CD4-positive, alpha-beta T cell treated with Interleukin-21 for 1 hour (primary cell): Measurements from ENCODE around the gene LYSMD1.

Source experiments
- DNase-seq: peaks from one replicate; pipeline ENCODE4 v3.0.0-alpha.2; 2020

LYSMD1 gene

DNA sequence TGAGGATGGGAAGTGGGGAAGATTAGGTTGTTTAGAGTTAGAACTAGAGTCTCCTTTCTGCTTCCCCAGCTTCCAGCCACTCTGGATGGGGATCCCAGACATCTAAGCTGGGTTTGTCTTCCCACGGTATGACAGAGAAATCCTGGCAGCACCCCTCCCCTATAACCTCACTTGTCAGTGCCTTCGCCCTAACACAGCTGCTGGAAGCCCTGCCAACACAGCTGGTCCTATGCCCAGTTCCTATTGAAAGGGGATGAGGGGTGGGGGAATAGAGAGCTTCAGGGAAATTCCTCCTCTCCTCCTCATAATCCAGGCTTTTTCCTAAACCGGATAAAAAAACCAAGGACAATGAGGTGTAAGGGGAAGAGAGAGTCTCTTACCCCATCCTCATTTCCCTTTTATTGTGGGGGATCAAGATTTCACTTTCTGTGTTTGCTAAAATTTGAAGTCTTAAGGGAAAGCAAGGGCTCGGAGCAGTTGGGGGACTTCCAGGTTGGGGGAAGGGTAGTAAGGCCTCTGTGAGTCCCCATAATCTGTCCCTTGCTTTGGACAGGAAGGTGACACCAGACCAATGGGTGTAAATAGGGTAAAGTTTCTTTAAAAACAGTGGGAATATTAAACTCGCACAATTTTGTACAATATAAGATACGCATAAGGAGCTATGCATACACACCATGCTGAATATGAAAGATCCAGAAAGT is 9.5 kb upstream of the LYSMD1 start:
- DNase-seq: no peak

DNA sequence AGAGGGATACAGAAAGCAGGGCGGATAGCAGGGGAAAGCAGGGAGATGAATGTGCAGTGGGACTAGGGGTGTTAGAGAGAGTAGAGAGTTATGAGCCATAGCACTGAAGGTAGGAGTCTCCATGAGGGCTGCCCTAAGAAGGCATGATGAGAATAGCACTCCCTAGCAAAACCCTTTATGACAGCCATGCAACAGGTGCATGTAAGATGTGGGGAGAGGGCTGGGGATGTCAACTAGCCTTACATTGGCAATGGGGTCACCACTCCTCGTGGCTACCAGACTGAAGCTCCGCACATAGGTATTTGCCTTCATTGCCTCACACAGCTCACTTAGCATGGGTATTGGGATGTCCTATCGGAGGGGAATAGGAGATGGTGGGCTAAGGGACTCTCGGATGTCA is 5.5 kb upstream of the LYSMD1 start:
- DNase-seq: no peak

DNA sequence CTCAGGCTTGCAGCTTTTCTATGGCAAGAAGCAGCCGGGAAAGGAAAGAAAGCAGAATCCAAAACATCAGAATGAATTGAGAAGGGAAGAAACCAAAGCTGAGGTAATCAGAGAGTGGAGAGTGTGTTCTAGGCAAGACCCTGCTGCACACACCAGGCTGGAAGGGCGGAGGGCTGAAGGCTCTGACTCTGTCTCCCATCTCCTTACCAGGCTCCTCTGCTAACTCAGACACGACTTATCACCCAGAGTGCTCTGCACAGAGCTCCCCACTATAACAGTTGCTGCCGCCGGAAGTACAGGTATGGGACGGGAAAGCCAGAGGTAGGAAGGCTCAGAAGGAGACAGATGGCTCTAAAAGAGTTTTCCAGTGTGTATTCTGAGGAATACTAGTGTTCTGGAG is 1.4 kb upstream of the LYSMD1 start:
- no peak for DNase-seq

DNA sequence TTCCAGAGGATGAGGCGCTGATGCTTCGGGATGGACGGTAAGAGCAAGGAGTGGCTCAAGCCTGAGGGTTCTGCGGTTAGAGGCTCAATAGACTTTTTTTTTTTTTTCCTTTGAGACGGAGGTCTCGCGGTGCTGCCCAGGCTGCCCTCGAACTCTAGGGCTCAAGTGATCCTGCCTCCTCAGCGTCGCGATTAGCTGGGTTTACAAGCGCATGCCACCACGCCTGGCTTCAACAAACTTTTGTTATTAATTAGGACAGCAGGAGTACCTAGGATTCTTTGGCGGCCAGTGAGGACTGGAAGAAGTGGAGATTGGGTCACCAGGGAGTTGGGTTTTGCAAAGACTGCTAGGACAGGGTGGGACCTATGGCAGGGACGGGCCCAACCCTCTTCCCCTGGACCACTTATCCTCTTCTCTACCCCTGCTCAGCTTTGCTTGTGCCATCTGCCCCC is 829 bp upstream of the LYSMD1 start:
- no peak for DNase-seq

DNA sequence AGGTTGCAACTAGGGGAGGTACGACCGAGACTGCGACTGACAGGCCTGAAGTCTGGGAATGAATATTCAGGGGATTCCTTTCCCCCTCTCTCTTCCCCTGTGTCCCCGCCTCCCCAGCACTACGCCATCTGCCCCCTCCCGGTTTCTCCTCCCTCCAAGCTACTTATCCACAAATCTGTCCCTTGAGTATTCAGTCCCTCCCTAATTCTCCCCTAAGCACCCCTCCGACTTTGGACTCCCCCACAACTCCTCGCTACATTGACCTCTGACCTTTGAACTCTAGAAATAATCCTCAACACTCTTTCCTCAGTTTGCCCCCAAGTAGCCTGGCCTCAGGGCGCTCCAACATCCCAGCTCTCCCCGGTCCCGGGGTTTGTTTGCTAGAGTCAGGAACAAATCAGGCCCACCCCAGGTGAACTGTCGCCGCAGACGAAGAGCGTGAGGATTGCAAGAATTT is 393 bp downstream of the LYSMD1 start:
- DNase-seq: no peak

DNA sequence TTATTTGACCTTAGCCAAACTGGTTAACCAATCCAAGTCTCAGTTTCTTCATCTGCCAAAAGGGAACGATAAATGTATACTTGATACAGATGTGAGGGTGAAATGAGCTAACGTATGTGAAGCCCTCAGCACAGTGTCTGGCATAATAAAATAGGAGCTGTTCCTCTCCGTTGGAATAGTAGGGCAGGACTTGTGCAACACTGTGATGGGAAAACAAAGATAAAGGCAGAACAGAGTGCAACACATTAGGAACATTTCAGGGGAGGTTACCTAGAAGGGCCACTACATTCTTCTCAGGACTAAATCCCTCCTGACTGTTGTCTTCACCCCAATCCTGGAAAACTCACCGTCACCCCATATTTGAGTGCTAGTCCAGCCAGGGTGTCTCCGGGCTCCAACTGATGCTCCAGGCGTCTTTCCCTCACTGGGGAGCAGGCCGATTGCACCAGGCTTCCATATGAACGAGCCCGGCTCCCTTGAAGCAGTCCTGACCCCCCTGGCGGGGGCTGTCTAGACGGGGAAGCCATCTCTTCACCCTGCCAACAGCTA is 896 bp downstream of the LYSMD1 start:
- no peak for DNase-seq

DNA sequence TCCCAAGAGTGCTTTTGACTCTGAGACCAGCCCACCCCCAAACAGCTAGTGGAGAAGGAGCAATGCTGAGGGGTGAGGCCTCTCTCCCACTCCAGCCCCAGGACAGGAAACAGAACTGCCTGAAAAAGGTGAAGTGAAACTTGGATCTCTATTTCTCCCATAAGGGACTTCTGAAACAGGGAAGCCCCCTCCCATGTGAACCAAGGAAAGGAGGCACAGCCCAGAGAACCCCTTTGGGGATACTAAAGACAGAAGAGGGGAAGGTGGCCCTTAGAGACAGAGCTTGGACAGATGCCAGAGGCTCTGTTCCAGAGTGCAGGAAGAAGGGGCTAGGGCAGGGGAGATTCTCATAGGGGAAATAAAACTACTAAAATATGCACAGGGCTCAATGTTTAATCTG is 6.3 kb downstream of the LYSMD1 start:
- no peak for DNase-seq

DNA sequence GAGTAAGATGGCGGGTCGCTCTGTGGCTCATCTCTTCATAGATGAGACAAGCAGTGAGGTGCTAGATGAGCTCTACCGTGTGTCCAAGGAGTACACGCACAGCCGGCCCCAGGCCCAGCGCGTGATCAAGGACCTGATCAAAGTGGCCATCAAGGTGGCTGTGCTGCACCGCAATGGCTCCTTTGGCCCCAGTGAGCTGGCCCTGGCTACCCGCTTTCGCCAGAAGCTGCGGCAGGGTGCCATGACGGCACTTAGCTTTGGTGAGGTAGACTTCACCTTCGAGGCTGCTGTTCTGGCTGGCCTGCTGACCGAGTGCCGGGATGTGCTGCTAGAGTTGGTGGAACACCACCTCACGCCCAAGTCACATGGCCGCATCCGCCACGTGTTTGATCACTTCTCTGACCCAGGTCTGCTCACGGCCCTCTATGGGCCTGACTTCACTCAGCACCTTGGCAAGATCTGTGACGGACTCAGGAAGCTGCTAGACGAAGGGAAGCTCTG is 6.9 kb downstream of the LYSMD1 start:
- DNase-seq: no peak

DNA sequence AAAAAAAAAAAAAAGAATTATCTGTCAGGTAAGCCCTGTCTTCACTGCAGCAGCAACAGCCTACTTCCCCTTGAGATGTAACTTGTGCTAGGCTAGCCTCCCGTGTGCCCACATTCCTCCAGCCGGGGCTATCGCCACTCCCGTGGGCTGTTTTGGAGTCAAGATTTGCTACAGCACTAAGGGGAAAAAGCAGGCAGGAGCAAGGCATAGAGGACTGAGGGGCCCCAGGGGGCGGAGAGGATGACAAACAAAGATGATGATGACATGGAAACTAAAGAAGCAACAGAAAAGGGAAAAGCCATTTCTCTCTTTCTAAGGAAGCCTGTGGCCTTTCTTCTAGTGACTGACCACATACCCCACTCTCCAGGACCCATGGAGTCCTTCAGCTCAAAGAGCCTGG is 7.4 kb downstream of the LYSMD1 start:
- DNase-seq: no peak

DNA sequence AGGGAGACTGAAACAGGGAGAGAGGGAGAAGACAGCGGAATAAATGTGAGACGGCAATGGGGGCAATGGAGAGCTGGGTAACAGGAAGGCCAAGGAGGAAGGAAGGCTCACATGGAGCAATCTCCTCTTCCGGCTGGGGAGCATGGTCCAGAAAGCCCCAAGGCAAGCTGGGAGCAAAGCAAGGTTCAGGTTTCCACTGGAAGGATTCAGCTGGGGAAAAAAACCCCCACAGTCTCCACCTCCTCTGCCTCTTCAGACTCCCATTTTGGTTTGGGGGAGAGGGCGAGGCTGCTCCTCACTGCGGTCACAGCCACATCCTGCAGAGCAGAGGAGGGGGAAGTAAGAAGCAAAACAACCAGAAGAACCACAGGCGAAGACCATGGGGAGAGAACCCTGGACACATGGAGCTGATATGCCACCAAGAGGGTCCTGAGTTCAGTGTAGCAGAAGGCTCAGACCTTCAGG is 8.6 kb downstream of the LYSMD1 start:
- DNase-seq: peak; percentile 69

DNA sequence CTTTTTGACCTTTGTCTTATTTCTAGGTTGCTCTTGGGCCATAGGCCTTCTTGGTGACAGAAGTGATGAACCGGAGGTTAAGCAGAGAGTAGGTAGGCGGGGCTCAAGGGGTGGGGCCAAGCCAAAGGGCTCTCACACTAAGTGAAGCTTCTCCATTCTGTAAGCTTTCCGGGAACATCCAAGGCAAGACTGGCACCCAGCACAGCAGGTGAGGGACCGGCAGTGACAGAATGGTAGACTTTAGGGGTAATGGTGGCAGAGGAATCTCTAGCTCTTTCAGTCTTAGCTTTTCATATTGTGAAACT is 9.2 kb downstream of the LYSMD1 start, which contains the start of gene TNFAIP8L2:
Gene TNFAIP8L2, plus strand, starts transcription at position 135 of the 305 bp plus-strand sequence. CDS start 2,049 bp downstream, outside the sequence.
- peak; percentile 76 for DNase-seq

DNA sequence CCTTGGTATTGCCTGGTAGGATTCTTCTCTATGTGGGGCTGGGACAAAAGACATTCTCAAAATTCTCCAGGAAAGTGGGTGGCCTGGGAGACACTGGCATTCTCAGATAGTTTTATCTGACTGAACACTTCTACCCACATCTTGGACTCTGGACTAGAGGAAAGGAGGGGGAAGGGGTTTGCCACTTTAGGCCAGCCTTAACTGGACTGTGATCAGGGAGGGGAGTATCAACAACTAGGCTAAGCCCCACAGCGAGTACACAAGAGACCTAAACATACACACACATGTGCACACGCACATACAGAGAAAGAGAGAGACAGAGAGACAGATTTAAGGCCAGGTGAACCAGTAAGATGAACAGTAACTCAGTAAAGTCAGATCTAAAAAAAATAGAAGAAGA is 18.0 kb downstream of the LYSMD1 start:
- no peak for DNase-seq

DNA sequence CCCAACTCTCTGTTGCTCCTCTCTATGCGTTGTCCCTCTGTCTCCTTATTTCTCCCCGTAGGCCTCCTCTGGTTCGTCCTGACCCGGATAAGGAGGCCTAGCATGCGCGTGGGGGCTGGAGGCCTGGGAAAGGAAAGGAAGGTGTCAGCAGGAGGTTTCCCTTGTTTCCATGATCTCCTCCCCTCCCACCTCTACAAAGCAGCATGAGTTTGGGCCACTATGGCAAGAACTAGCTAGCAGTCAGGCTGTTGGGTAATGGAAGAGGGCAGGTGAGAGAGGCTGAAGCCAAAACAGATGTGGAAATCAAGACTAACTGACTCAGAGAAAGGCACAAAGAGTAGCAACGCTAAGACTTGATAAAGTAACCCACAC is 18.6 kb downstream of the LYSMD1 start:
- no peak for DNase-seq

DNA sequence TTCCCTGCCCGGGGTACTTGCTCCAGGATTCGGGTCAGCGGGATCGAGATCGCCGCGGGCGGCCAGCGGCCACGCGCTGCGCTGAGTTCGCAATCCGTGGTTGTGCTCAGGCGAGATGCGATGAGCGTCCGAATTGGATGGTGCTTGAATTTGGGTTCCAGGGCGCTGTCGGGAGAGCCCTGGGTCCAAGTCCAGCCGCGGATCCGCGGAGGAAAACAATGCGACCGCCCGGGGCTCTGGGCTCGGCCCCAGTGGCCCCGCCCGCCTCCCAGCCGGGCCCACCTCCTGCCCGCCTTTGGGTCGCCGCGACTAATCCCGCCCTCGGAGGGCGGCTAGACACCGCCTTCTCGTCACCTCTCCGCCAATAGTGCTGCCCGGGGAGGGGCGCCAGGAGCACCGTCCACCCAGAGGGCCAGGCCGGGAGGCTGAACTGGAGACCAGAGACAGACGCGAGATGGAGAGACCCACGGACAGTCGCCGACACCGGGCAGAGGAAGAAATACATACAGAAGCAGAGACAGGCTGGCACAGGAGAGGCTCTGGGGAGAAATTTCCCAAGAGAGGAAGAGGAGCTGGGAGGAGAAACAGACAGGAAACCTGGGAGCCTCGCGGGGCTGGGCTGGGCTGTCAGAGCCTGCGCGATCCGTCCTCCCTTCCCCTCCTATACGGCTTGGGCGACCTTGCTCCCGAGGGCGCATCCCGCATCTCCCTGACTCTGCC is 19.1 kb downstream of the LYSMD1 start, which contains the start of gene SEMA6C:
Gene SEMA6C, minus strand, starts transcription at position 220 of the 720 bp plus-strand sequence. CDS start 4,010 bp downstream, outside the sequence.
- DNase-seq: peak; percentile 88

DNA sequence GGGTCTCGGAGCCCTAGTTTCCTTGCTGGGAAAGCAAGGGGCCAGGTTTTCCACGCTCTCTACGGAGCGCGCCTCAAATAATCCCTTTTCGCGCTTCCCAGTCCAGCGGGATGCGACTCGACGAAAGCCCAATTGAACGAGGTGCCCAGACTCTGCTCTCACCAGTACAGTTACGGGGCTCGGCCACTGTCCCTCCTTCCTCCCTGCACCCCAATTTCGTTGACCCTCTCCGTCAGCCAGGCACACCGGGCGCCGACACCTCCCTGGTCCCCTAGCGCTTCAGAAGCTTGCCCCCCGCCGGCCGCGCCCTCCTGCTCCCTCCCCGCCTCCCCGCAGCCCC is 19.7 kb downstream of the LYSMD1 start:
- DNase-seq: no peak

DNA sequence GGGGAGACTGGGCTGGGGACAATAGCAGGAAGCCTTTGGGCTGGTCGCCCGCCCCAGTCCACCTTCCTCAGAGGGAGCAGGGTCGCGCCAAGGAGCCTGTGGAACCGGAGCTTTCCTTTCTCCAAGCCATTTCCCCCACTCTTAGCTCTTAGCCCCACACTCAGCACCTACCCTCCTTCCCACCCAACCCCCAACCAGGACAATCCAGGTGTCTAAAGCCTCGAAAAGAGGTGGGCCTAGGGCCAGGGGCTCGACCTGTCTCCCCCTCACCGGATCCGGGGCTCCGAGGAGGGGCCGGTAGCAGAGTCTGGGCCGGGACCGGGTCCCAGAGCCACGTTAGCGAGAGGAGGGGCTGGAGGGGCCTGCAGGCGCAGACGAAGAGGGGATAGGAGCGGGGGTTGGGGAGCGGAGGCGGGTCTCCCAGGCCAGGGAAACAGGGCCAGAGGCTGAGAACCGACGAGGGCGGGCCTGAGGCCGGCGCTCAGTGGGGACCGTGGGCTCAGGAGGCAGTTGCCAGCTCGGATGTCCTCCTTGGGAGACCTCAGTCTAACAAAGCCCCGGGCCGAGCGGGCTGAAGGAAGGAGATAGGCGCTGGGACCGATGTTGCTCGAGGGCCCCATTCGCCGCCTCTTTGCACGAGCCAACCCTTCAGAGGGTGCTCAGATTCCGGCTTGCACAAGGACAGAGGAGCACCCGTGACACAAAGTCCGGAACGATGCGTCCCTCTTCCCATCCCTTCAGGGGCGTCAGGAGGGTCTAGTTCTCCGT is 20.2 kb downstream of the LYSMD1 start:
- no peak for DNase-seq

DNA sequence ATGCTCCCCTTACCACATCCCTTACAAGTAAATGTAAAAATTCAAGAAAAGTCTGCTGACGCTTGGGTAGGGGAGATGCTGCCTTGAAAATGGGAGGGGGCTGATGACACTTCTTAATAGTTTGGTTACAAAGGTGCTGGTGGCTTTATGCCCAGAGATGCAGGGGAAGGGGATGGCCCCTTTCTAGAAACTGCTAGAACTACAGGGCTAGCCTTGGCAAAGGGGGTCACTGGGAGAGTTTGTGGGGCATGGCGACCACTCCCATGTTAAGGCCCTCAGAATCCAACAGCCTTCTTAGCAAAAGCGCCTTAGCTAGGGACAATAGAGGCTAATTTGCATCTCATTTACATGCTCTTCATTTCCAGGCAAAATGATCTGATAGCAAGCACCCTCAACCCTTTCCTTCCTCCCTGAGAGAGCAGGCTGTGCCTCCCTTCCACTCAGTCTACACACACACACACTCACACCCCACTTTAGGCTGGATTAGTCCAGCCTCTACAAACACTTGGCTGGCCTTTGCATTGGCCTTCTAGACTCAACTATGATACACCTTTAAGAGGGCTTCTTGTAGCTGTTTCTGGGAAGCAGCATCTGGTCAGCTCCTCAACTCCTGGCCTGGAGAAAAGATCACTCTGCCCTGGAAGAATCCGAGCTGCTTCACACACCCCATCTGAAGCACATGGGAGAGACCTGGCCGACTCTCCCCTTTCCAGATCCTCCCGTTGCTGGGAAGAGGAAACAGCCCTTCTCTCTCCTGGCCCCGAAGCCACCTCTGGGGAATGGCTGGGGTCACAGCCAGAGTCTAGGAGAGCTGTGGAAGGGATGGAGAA is 21.0 kb downstream of the LYSMD1 start:
- no peak for DNase-seq

DNA sequence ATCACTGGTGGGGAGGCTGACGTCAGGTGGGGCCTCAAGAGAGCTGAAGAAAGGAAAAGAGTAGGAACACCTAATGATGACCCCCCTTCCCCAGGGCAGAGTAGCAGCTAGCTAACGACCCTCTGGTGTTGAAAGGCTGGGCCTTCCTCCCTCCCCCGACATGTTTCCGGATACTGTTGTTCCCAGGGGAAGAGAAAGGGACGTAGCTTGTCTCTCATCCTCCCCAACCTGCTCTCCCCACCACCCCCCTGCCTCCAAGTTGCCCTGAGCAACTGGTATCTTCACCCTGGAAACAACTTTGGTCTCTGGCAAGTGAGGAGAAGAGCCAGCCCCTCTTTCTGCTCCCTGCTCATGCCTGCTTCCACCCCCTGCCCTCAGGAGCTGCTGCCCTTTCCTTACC is 21.7 kb downstream of the LYSMD1 start:
- DNase-seq: no peak

DNA sequence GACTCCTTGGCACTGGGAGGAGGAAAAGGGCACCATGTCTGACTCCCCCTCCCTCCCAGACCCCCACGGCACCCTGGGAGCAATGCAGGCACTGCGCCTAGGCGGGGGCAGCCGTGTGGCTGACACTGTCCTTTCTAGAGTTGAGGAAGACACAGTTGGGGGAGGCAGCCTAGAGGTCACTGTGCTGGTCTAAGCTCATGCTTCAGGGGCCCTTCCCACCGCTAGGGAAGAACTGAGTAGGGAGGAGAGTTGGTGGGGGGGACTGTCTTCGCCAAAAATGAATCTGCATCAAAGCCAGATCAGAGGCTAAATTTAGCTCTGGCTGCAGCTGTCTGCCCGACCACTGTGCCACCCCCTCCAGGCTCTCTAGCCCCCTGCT is 22.7 kb downstream of the LYSMD1 start:
- no peak for DNase-seq

DNA sequence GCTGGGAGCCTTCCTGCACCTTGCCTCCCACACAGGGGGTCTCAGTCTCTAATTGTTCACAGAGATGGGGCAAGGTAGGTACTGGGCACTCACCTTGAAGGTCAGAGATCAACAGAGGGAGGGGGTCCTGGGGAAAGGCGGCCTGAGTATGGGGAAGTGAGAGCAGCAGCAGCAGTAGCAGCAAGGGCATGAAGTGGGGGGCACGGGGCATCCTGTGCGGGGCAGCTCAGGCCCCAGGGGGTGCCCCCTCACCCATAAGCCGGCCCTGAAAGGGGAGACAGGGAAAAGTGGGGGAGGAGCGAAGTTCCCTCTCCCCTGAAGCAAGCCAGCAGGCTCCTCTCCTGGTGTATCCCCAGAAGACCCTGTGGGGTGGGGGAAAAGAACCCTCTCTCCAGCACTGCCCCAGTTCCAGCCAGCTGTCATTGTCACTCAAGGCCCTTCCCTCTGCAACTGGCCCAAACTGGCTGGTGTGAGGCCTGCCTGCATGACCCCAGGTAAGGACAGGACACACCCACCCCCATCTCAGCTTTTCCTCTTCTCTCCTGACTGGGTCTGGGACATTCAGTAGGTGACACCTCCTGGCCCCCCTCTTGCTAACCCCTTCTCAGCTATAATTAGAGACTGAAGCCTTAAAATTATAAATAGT is 23.2 kb downstream of the LYSMD1 start:
- DNase-seq: no peak

DNA sequence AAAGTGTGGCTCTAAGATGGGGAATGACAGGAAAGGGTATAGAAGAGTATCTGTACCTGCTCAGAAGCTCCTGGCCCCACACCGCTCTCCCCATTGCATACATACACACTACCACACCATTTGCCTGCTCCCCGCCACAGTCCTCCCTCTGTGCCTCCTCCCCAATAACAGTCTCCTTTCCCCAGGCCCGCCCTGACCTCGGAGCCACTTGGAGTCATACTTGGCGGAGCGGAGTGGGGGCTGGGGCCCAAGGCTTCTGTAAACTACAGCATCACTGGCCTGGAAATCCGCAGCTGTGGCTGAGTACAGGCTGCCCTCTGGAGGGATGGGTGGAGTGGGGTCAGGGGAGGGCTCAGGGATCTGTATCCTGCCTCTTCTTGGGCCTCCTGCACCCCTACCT is 27.9 kb downstream of the LYSMD1 start:
- no peak for DNase-seq
